ENCODE data around the gene TMPRSS9. TPM values are rescaled to one million over a fixed set of nuclear protein-coding genes. Genes with fewer than 3 reads are reported as not detected.
A peak's percentile ranks its signal among the peaks of the same experiment; 100 is the strongest.

TMPRSS9 gene
- total and polyA plus RNA-seq, 2 of the 13 experiments (the other 11 are each of a cell fraction or from before 2014, with no cell fraction given), result 2.5 to 5.2 TPM

DNA sequence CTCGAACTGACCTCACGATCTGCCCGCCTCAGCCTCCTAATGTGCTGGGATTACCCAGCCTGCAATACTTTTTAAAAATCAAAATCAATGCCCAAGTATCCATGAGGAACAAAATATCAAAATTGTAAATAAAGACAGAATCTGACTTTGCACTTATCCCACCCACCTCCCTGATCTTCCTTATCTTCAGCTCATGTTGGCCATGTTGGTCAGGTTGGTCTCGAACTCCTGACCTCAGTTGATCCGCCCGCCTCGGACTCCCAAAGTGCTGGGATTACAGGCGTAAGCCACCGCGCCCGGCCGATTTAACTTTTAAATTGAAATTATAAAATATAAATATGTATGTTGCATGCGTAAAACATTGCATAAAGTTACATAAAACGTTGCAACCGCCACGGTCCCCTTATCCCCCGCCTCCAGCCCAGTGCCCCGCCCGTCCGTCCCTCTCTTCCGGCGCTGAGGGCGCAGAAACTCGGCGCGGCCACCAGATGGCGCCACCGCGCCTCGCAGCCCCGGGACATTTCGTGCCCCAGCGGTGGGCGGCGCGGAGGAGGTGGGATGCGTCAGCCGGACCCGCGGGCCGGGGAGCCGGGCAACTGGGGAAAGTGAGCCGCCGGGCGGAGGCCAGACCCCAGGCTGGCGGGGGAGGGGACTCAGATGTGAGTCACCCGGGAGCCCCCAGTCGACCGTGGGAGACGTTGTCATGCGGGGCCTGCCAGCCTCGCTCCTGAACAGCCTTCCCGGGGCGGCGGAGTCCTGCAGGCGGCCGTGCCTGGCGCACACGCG lies 114.4 kb downstream of the TMPRSS9 start (continued):
- TF ChIP-seq, protein P1, sequence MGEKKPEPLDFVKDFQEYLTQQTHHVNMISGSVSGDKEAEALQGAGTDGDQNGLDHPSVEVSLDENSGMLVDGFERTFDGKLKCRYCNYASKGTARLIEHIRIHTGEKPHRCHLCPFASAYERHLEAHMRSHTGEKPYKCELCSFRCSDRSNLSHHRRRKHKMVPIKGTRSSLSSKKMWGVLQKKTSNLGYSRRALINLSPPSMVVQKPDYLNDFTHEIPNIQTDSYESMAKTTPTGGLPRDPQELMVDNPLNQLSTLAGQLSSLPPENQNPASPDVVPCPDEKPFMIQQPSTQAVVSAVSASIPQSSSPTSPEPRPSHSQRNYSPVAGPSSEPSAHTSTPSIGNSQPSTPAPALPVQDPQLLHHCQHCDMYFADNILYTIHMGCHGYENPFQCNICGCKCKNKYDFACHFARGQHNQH (CRISPR knock-in tag; IDR thresholded peaks at IDR 0.05), result 0 out of 2 replicates have a peak, but pooled peaks have one; percentile 67
- peak; percentile 42; the same call in 1 of the 2 replicates for TF ChIP-seq HNRNPL (IDR thresholded peaks at IDR 0.05; ENCODE audit: low read depth, low read length)
- no peak for TF ChIP-seq GPN1 (CRISPR knock-in tag; IDR thresholded peaks at IDR 0.05; ENCODE audit: borderline replicate concordance)
- no peak for TF ChIP-seq POLR2A (IDR thresholded peaks at IDR 0.05; ENCODE audit: insufficient read depth in 1 of 2, low read depth in 2 of 2, low read length in 2 of 2)
- TF ChIP-seq MXD4 (CRISPR knock-in tag; IDR thresholded peaks at IDR 0.05), result peak; percentile 62; the same call in 1 of the 2 replicates
- TF ChIP-seq ZNF317 (CRISPR knock-in tag; IDR thresholded peaks at IDR 0.05), result no peak
- no peak for TF ChIP-seq ZNF3 (CRISPR knock-in tag; IDR thresholded peaks at IDR 0.05)
- TF ChIP-seq, protein P2, sequence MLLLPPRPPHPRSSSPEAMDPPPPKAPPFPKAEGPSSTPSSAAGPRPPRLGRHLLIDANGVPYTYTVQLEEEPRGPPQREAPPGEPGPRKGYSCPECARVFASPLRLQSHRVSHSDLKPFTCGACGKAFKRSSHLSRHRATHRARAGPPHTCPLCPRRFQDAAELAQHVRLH (CRISPR knock-in tag; IDR thresholded peaks at IDR 0.05; ENCODE audit: borderline replicate concordance, low read depth), result peak; percentile 60; the same call in 1 of the 2 replicates
- TF ChIP-seq, protein P3, sequence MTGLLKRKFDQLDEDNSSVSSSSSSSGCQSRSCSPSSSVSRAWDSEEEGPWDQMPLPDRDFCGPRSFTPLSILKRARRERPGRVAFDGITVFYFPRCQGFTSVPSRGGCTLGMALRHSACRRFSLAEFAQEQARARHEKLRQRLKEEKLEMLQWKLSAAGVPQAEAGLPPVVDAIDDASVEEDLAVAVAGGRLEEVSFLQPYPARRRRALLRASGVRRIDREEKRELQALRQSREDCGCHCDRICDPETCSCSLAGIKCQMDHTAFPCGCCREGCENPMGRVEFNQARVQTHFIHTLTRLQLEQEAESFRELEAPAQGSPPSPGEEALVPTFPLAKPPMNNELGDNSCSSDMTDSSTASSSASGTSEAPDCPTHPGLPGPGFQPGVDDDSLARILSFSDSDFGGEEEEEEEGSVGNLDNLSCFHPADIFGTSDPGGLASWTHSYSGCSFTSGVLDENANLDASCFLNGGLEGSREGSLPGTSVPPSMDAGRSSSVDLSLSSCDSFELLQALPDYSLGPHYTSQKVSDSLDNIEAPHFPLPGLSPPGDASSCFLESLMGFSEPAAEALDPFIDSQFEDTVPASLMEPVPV (CRISPR knock-in tag; IDR thresholded peaks at IDR 0.05), result peak; percentile 75
- TF ChIP-seq, protein P4, sequence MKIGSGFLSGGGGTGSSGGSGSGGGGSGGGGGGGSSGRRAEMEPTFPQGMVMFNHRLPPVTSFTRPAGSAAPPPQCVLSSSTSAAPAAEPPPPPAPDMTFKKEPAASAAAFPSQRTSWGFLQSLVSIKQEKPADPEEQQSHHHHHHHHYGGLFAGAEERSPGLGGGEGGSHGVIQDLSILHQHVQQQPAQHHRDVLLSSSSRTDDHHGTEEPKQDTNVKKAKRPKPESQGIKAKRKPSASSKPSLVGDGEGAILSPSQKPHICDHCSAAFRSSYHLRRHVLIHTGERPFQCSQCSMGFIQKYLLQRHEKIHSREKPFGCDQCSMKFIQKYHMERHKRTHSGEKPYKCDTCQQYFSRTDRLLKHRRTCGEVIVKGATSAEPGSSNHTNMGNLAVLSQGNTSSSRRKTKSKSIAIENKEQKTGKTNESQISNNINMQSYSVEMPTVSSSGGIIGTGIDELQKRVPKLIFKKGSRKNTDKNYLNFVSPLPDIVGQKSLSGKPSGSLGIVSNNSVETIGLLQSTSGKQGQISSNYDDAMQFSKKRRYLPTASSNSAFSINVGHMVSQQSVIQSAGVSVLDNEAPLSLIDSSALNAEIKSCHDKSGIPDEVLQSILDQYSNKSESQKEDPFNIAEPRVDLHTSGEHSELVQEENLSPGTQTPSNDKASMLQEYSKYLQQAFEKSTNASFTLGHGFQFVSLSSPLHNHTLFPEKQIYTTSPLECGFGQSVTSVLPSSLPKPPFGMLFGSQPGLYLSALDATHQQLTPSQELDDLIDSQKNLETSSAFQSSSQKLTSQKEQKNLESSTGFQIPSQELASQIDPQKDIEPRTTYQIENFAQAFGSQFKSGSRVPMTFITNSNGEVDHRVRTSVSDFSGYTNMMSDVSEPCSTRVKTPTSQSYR (CRISPR knock-in tag; IDR thresholded peaks at IDR 0.05; ENCODE audit: borderline replicate concordance), result peak; percentile 52; the same call in 1 of the 2 replicates
- TF ChIP-seq GABPA (IDR thresholded peaks at IDR 0.05; ENCODE audit: low read depth, low read length), result no peak
- peak; percentile 36; the same call in 1 of the 2 replicates for TF ChIP-seq GABPA (CRISPR knock-in tag; IDR thresholded peaks at IDR 0.05; ENCODE audit: low read depth)
- TF ChIP-seq, protein P5, sequence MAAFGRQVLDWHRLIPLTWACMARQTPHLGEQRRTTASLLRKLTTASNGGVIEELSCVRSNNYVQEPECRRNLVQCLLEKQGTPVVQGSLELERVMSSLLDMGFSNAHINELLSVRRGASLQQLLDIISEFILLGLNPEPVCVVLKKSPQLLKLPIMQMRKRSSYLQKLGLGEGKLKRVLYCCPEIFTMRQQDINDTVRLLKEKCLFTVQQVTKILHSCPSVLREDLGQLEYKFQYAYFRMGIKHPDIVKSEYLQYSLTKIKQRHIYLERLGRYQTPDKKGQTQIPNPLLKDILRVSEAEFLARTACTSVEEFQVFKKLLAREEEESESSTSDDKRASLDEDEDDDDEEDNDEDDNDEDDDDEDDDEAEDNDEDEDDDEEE (CRISPR knock-in tag; IDR thresholded peaks at IDR 0.05), result no peak
- no peak for TF ChIP-seq NFKBIZ (CRISPR knock-in tag; IDR thresholded peaks at IDR 0.05)
- peak; percentile 24; the same call in 1 of the 2 replicates for TF ChIP-seq ZNF547 (CRISPR knock-in tag; IDR thresholded peaks at IDR 0.05)
- no peak for TF ChIP-seq KLF9 (CRISPR knock-in tag; IDR thresholded peaks at IDR 0.05; ENCODE audit: low read depth)
- peak; percentile 7; the same call in 1 of the 2 replicates for TF ChIP-seq ZNF552 (CRISPR knock-in tag; IDR thresholded peaks at IDR 0.05; ENCODE audit: borderline replicate concordance)
- no peak for TF ChIP-seq SP1 (IDR thresholded peaks at IDR 0.05)
- peak; percentile 55 for TF ChIP-seq SP1 (CRISPR knock-in tag; IDR thresholded peaks at IDR 0.05)
- peak; percentile 15; the same call in 1 of the 2 replicates for TF ChIP-seq ZNF263 (CRISPR knock-in tag; IDR thresholded peaks at IDR 0.05)
- TF ChIP-seq MIER3 (CRISPR knock-in tag; IDR thresholded peaks at IDR 0.05; ENCODE audit: borderline replicate concordance), result peak; percentile 83; the same call in 1 of the 2 replicates
- peak in 1 of 2 experiments; percentile 89; a peak in 2 of 4 replicates for TF ChIP-seq KLF16 (CRISPR knock-in tag; IDR thresholded peaks at IDR 0.05)
- no peak for TF ChIP-seq FOXA1 (IDR thresholded peaks at IDR 0.05)
- TF ChIP-seq FOXA1 (CRISPR knock-in tag; IDR thresholded peaks at IDR 0.05), result peak; percentile 23; the same call in 1 of the 2 replicates
- peak; percentile 62; the same call in 1 of the 2 replicates for TF ChIP-seq ELF3 (CRISPR knock-in tag; IDR thresholded peaks at IDR 0.05)
